ENCODE results near the gene MSH5.

- no peak for TF ChIP-seq POLR2A (IDR thresholded peaks at IDR 0.05)
- no peak for TF ChIP-seq CTCF (IDR thresholded peaks at IDR 0.05)
These were observed 37.4 kb upstream of the MSH5 start for GRCh38 chr6:31702405-31702818.
